Measurements from ENCODE around the gene BTBD17. TPM values are rescaled to one million over a fixed set of nuclear protein-coding genes. Genes with fewer than 3 reads are reported as not detected.

Gene BTBD17
- total RNA-seq, 2 donors from 2014 or later = 0.18 TPM; not detected in 1

DNA sequence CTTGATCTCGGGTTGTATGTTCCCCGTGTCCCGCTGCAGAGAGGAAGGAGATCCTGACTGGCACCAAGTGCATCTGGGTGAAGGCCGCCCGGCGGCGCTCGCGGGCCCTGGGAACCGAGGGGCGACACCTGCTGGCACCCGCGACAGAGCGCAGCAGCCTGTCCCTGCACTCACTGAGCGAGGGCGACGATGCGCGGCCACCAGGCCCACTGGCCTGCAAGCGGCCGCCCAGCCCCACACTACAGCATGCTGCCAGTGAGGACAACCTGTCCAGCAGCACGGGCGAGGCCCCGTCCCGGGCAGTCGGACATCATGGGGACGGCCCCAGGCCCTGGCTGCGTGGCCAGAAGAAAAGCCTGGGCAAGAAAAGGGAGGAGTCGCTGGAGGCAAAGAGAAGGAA lies 7.5 kb downstream of the BTBD17 start:
- Histone ChIP-seq H3K27ac (ENCODE audit: low read depth, low read length) (no peak overlapping the region), H3K9ac (ENCODE audit: extremely low read depth, low read length, poor library complexity, severe bottlenecking) (no peak overlapping the region), H3K4me3 (ENCODE audit: low read length) (no peak overlapping the region), H3K9me3 (ENCODE audit: control insufficient read depth, low read length) (no peaks in the 10 kb centered on the region), H3K36me3 (ENCODE audit: control insufficient read depth, insufficient read depth, low read length) (no peaks in the 10 kb centered on the region), H3K27me3 (ENCODE audit: control insufficient read depth, insufficient read depth, low read length, poor library complexity, severe bottlenecking) (peaks cover 92% of the 10 kb centered on the region), H3K4me1 (ENCODE audit: control insufficient read depth, insufficient read depth, low read length) (no peaks in the 10 kb centered on the region)
- Mint-ChIP-seq H3K9me3 (no peaks in the 10 kb centered on the region), H3K27ac (no peak overlapping the region), H3K4me1 (peaks cover 2% of the 10 kb centered on the region), H3K36me3 (ENCODE audit: low read depth) (no peaks in the 10 kb centered on the region), H3K27me3 (ENCODE audit: insufficient read depth) (peaks cover 94% of the 10 kb centered on the region), H3K4me3 (no peak overlapping the region)
- 6 to 24% methylated on average over 18 to 29 of the region's 29 CpGs for WGBS, 2 experiments (ENCODE audit: insufficient coverage in 1 of 2, insufficient read length in 1 of 2)
- peak; percentile 98 for DNase-seq
- peak; percentile 99 for TF ChIP-seq CTCF (conservative IDR thresholded peaks at IDR 0.05)

- Mint-ChIP-seq H3K27me3 (ENCODE audit: insufficient read depth) (peaks cover 95% of the 10 kb centered on the region), H3K4me1 (peaks cover 2% of the 10 kb centered on the region), H3K36me3 (ENCODE audit: low read depth) (no peaks in the 10 kb centered on the region), H3K27ac (no peak overlapping the region), H3K9me3 (no peaks in the 10 kb centered on the region), H3K4me3 (no peak overlapping the region)
- no peak overlapping the region for H3K4me3 ChIP-seq (ENCODE audit: low read length)
- WGBS, 2 experiments (ENCODE audit: insufficient coverage in 1 of 2, insufficient read length in 1 of 2) = 88 to 90% methylated on average over 8 to 10 of the region's 10 CpGs
- no peaks in the 10 kb centered on the region for H3K9me3 ChIP-seq (ENCODE audit: control insufficient read depth, low read length)
- DNase-seq = no peak
- peaks cover 95% of the 10 kb centered on the region for H3K27me3 ChIP-seq (ENCODE audit: control insufficient read depth, insufficient read depth, low read length, poor library complexity, severe bottlenecking)
- no peak for TF ChIP-seq CTCF (conservative IDR thresholded peaks at IDR 0.05)
- no peak overlapping the region for H3K9ac ChIP-seq (ENCODE audit: extremely low read depth, low read length, poor library complexity, severe bottlenecking)
- H3K36me3 ChIP-seq (ENCODE audit: control insufficient read depth, insufficient read depth, low read length) = no peaks in the 10 kb centered on the region
- H3K27ac ChIP-seq (ENCODE audit: low read depth, low read length) = no peak overlapping the region
- H3K4me1 ChIP-seq (ENCODE audit: control insufficient read depth, insufficient read depth, low read length) = no peaks in the 10 kb centered on the region
Measured at GRCh38 chr17:74353446-74354060, 8.1 kb downstream of the BTBD17 start.

- Histone ChIP-seq H3K9me3 (ENCODE audit: control insufficient read depth, low read length) (no peaks in the 10 kb centered on the region), H3K4me1 (ENCODE audit: control insufficient read depth, insufficient read depth, low read length) (no peaks in the 10 kb centered on the region), H3K27me3 (ENCODE audit: control insufficient read depth, insufficient read depth, low read length, poor library complexity, severe bottlenecking) (peaks cover 84% of the 10 kb centered on the region), H3K4me3 (ENCODE audit: low read length) (no peak overlapping the region), H3K27ac (ENCODE audit: low read depth, low read length) (no peak overlapping the region), H3K9ac (ENCODE audit: extremely low read depth, low read length, poor library complexity, severe bottlenecking) (no peak overlapping the region), H3K36me3 (ENCODE audit: control insufficient read depth, insufficient read depth, low read length) (no peaks in the 10 kb centered on the region)
- Mint-ChIP-seq H3K4me1 (no peaks in the 10 kb centered on the region), H3K9me3 (no peaks in the 10 kb centered on the region), H3K27me3 (ENCODE audit: insufficient read depth) (peaks cover 91% of the 10 kb centered on the region), H3K36me3 (ENCODE audit: low read depth) (no peaks in the 10 kb centered on the region), H3K27ac (no peak overlapping the region), H3K4me3 (no peak overlapping the region)
- WGBS, 2 experiments (ENCODE audit: insufficient coverage in 1 of 2, insufficient read length in 1 of 2) = 10 to 17% methylated on average over 16 to 55 of the region's 55 CpGs
- peak; percentile 73 for TF ChIP-seq CTCF (conservative IDR thresholded peaks at IDR 0.05)
- DNase-seq = peak; percentile 92
Measured at GRCh38 chr17:74351552-74352210, 10.0 kb downstream of the BTBD17 start.

All from endodermal cell (in vitro differentiated cells).